Activated gamma-delta T cell treated with Interleukin-2 at 50 U/mL for 16 hours (primary cell): ENCODE results near the gene CD151.

Source experiments
- DNase-seq: peaks from one replicate; pipeline ENCODE4 v3.0.0-alpha.2; 2020

The CD151 gene

DNA sequence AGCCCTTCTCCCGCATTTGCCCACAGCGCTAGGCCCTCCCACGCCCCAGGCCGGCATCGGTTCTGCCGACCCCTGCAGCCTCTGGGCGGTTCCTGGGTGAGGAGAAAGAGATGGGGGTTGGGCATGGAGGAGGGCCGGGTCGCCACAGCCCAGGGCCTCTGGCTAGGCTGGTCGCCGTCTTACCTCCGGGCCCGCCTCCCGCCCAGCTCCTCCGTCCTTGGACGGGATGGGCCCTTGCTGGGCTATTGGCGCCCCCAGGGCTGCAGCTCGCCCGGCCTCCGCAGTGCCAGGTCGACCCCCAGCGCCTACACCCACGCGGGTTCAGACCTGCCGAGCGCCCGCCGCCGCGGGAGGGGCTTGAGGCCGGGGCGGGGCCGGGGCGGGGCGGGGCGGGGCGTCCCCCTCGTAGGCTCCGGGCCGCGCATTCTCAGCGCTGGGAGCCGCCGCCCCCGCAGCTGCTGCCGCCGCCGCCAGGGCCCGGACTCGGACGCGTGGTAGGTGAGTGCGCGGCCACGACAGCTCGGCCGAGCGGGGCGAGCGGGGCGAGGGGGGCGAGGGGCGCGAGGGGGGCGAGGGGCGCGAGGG is at the start of gene CD151:
Gene CD151 (plus strand): TSS at position 424 of the 585 bp plus-strand sequence. CDS start 3,118 bp downstream, outside the sequence.
- peak; percentile 29 for DNase-seq

DNA sequence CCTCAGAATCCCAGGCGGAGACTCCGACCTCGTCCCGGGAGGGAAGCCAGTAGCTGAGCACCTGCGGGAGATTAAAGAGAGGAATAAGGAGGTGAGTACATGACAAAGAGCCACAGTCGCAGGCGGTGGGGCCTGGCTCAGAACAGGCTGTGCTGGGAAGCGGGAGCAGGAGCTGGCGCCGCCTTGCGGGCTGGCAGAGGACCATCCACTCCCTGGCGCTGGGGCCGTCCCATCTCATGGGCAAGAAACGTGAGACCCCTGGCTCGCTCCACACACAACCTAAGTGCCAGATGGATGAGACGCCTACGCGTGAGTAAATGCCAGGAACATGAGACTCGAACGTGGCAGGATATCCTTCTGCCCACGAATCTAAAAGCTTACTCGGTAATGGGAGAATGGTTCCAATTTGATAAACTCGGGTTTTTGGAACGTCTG is 49.2 kb upstream of the CD151 start:
- no peak for DNase-seq

DNA sequence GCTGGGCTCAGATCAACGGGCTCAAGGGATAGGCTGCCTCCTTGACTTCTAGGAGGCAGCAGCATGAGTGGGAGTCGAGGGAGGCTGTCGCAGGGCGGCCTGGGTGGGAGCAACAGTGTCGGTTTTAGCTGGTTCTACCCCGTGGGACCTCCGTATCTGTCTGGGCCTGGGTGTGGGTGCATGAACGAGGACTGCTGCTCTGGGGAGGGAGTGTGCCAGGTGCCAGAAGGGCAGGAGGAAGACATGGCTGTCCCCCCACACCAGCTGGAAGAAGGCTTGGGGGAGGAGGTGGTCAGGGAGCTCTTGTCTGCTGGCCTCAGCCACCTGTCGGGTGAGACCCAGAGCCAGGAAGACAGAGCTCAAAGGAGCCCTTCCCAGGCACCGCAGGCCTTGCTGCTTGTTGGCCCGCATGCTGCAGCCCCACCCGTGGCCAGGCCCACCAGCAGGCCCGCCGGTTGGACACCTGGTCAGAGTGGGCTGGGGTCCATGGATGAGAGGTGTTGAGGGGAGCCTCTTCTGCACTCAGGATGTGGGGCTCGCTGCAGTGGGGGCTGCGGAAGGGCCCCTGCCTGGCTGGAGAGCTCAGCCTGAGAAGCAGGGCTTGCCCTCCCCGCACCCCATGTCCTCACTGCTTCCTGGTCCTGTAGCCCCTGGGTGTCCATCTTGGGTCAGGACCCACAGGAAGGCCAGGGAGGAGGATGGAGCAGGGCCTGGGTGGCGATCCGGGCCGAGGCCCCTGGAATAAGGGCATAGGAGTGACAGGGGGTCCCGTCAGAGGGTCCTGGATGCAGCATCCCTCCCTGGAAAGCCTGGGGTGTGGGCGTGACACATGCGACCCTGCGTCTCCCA is 46.3 kb upstream of the CD151 start:
- no peak for DNase-seq

DNA sequence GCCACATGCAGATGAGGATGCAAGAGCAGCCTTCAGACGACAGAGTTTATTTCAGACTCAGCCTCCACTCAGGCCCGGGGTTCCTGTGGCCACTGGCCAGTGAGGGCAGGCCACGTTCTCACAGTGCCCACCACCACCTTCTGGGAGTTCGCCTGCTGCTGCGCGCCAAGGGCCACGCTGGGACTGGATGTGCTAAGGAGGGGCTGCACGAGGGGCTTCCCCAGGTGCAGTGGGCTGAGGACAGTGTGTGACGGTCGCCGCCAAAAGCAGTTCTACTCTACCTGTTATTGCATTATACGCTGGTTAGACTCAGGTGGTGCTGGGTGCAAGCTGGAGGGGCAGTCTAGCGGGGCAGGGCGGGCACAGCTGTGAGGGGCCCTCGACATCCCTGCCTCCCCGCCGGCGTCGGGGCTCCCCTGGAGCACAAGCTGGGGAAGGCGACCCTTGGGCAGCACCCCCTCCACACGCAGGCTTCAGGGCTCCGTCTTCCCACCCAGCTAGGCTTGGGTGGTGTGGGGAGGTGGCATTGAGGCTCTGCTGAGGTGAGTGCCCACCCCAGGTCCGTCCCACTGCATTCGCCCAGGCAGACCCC is 45.6 kb upstream of the CD151 start:
- no peak for DNase-seq

DNA sequence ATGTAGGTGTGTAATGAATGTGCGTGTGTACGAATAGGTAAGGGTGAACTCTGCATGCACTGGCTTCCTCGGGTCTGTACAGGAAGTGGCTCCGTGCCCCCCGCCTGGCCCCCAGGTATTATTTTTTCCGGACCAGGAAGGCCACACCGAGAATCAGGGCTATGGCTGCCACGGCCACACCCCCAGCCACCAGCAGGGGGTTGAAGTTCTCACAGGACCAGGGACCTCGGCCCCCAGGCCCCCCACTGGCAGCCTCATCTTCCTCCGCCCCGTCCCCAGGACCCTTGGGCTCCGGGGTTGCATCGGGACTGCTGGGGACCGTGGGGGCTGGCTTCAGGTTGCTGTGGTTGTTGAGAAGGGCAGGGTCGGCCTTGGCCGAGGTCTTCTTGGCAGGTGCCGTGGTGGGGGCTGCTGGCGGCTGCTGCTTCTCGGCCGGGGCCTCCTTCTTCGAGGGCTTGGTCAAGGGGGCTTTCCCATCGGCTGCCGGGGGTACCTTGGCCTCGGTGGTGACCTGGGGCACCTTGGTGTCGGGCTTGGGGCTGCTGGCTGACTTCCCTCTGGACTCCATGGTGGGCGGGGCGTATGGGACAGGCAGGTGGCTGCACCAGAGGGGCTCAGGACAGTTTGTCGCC is 44.6 kb upstream of the CD151 start:
- DNase-seq: no peak

DNA sequence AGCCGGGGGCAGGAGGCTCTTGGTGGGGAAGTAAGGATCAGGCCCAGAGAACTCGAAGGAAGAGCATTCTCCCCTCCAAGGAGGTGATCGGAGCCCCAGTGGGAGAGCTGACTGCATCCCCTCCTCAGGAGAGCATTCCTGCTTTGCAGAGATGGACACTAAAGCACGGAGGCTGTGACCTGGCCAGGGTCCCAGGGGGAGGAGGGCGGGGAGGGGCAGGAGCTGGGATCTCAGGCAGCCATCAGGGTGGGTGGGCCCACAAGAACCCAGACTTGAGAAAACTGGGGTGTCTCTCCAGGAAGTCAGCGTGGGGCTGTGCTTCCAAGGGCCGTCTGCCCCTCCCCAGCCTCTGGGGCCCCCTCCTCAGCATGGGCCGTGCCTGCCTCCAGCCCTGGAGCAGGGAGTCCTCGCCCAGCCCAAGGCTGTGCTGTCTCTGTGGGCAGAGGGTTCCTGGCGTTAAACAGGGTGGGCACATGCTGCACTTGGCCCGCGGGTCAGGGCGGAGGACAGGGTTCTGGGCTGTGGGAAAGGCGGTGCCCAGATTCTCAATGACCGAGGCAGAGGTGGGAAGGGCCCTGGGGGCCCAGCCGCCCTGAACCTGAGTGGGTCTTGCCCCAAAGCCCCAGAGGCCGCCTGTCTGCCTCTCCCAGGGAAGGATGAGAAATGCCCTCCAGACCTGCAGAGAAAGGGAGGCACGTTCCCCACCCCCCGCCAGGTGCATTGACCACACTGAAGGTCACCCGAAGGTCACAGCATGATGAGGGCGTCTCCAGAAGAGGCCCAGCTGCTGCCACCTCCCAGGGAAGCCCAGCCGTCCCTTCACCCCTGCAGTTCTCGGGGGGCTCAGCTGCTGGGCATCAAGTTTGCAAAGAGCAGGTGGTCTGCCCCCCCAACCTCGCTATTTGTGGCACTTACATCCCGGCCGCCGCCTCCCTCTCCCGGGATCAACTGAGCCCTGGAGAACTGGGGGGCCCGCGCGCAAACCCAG is 43.5 kb upstream of the CD151 start:
- DNase-seq: no peak

DNA sequence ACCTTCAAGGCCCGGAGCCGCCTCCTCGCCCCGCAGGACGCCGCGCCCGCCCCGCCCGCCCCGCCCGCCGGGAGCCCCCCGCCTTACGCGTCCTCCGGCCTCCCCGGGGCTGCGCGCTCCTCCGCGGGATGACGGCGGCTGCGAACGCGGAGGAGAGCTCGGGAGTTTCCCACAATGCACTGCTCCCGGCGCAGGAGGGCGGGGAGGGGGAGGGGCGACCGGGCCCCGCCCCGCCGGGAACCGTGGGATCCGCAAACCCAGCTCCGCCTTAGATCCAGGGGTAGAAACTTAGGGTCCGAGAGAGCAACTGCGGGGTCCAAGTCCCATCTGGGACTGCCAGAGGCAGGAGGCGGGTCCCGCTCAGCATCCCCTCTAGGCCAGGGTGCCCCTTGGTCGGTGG is 42.8 kb upstream of the CD151 start, which contains the start of gene CEND1:
Gene CEND1 (minus strand): TSS at position 148 of the 400 bp plus-strand sequence. CDS start 1,514 bp downstream, outside the sequence.
- DNase-seq: no peak

DNA sequence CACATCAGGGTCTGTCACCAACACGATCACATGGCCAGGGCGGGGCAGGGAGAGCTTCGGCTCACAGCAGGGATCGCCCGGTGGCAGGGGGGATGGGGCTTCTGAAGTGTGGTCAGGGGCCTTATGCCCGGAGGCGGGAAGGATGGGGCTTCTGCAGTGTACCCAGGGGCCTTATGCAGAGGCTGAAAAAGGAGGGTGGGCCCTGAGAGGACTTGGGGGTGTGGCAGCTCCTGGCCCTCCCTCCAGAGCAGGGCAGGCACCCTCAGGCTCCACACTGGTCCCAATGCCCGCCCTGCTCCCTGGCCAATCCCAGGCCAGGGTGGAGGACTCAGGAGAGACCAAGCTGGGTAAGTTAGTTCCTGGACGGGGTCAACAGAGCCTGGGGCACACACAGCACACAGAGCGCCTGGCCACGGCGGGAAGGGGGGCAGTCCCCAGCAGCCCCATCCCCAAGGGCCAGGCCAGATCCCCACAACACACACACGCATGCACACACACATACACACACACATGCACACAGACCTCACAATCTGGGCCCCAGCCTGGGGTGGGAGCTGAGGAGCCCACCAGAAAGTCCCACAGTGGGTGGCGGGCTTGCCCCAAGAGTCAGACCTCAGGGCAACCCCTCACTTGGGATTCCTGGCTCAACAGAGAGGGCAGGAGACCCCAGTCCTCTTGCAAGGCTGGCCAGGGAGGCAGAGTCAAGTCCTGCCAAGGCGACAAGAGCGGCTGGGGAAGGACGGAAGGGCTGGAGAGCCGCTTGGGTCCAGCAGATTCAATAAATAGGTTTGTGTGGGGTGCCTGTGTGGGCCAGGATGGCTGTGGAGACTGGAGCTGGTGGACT is 41.8 kb upstream of the CD151 start:
- DNase-seq: no peak

DNA sequence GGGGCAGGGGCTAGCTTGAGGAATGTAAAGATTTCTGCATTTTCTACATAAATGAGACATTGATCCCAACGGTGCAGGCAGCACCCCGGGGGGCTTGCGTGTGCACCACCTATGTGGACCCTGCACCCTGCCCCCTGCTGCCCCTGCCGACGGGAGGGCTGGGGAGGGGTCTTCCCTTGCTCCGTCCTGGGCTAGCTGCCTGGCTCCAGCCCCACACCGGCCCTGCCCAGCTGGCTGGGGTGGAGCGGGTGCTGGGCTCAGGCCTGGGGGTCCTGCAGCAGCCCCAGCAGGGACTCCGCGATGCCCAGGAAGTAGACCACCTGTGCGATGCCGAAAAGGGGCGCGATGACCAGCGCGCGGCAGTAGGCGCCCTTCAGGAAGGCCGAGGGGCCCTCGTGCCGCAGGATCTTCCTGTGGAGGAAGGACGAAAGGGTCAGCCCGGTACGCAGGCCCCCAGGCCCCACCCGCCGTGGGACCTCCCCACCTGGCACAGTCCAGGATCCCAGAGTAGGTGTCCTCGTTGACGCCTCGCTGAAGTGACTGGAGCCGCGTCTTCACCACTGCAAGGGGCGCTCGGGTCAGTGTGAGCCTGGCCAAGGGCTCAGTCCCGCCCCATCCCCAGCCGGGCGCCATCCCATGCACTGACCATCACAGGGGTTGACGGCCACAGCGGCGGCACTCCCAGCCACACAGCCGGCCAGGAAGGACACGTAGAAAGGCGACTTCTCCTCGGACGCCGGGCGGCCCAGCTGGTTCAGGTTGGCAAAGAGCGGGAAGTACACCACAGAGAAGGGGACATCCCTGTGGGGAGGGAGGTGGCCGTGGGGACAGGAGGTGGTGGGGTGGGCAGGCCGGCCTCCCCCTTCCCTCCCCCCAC is 40.9 kb upstream of the CD151 start:
- no peak for DNase-seq

DNA sequence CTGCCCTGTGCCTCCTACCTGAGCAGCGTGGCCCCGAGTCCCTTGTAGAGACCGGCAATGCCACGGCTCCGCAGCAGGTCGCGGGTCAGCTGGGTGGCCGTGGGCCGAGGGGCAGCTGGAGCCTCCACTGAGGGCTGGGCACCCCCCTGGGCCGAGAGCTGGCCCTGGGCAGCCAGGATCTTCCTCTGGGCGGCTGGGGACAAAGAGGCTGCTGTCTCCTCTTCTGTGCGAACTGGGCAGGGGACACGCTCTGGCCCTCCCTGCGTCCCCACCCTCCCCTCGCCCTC is 40.3 kb upstream of the CD151 start:
- DNase-seq: no peak

DNA sequence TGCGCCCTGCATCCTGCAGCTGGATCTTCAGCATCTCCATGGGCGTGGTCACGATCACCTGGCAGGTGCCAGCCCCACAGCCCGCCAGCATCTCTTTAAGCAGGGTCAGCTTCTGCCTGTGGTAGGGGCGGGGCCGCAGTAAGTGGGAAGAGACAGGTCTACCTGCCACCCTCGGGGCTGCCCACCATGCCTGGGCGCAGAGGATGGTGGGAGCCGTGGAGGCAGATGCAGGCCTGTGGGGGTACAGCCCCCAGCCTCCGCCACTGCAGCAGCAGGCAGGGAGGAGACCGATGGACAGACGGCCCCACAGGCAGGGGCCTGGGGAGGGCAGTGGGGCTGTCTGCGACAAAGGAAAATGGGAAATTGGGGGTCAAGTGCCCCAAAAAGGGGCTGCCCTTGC is 39.9 kb upstream of the CD151 start:
- no peak for DNase-seq

DNA sequence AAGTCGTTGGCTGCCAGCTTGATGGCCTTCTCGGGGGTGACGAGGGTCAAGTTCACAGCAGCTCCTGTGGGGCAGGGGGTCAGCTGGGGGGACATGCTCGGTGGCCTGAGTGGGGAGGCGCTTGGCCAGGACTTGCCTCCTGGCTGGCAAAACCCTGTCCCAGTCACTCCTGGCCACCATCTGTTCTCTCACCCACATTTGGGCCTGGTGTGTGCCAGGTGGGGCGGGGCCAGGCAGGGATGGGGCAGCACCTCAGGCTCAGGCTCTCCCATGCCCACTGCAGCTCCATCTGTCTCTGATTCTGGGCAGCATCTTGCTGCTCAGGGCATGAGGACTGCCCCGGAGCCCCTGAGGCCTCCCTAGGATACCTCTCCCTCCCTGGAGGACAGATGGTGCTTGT is 39.2 kb upstream of the CD151 start:
- DNase-seq: no peak

DNA sequence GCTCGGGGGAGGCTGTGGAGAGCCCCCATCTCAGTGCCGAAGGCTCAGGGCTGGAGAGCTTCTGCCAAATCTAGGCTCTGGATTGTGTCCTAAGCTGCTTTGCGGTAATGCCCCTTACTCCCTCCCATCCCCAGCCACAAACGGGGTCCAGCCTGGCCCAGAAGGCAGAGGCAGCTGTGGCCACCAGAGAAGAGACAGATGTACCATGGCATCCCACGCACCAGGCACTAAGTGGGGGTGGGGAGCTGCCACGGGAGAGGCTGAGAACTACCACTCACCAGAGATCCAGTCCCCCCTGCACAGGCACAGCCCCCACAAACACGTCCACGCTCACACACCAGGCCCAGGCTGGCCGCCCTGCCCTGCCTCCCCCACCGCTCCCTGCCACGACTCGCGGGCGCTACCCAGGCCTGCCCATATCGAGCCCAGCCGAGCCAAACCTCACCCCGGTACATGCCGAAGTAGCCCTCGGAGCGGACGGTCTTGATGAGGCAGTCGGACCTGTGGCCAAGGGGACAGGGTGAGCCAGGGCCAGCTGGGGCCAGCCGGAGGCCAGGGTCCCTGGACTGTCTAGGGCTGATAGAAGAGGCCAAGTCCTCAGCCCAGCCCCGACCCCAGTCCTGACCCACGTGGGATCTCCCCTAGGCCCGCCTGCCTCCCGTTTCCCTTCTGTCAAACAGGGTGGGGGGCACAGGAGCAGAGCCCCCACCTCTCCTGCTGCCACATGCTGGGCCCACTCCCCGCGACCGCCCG is 38.6 kb upstream of the CD151 start:
- no peak for DNase-seq

DNA sequence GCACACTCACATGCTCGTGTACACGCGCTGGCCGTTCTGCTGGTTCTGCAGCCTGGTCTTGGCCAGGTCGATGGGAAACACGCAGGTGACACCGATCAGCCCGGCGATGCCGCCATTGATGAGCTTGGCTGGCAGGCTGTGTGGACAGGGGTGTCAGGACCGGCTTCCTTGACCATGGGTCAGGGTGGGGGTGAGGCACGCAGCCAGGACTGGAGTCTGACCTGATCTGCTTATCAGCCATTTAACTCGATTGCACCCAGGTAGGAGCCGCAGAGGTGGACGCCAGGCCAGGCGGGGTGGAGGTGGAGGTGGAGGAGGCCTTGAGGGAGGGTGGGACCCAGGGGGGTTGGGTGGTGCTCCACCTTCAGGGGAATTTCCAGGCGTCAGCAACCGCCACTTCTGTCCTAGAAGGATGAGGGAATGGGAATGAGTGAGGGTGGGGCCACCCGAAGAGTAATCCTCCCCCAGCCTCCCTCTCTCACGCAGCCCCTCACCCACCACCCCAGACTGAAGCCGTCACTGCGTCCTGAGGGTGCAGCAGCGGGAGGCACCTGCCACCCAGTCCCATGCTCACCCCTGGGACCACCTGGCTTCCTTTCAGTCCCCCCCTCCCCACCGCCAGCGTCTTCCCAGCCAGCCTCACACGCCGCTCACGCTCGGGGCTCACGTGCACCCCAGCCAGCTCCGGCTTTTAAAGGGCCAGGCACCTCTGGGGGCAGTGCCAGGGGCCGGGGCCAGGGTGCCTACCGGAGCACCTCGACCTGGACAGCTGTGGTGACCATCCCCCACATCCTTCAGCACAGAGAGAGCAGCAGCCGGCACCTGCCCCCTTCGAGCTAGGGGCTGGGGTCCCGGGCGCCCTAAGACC is 37.8 kb upstream of the CD151 start:
- no peak for DNase-seq

DNA sequence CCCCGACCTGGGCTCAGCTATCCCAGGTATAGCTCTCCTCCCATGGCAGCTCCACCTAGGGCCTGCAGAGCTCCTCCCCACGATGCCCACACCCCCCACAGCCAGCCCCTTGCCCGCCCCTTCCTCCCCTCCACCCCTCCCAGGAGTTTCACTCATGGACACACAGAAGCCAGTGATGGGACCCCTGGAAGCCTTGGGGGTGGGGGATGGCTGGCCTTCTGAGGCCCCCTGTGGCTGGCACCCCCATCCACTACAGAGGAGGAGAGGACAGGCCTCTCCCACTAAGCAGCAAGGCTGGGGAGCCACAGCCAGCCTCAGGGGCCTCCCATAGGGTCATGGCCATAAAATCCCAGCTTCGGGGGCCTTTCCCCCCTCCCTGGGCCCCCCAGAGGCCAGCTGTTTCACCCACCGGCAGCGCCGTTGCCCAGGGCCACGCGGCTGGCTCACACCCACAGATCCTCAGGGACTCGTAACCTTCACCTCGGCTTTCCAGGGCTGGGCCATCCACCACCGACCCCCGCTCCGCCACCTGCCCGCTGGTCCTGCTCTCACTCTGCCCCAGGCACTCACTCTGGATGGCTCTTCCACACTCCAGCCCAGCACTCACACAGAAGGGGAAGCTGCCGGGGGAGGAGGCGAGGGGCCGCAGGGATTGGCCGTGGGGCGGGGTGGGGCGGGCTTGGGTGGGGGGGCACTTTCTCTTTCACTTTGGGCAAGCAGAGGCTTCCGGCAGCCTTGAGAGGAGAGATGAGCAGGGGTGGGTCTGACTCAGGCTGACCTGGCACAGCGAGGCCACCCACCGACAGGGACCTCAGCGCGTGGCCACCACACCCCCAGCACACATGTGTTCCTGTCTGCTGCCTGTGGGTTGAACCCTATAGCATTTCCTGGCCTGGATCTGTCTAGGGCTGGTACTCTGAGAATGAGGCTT is 36.9 kb upstream of the CD151 start:
- DNase-seq: peak; percentile 72

DNA sequence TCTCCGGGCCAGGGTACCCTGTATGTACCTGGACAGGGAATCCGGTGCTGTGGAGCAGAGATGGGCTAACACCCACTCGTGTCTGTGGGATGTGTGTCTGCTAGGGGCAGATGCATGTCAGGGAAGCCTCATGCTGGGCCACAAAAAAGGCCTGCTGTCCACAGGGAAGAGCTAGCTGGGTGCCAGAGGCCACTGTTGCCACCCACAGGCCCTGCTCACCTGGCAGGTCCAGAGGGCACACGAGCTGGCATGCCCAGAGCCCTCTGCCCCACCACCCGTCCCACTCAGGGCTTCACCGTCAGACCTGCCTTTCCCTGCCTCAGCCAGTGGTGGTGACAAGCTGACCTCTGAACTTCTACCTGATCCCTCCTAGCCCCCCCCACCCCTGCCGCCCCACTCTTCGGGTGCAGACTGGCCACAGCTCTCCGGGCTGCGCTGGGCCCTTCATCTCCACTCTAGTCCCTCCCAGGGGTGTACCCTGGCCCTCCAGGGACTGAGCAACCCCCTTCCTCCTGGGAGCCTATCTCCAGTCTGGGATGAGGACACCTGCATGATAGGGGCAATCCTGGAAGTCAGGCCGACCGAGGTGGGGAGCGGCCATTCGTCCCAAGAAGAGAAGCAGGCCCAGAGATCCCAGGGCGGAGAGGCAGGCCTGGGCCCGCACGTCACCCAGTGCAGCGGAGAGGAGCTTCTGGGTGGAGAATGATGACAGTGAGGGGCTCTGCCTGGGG is 36.0 kb upstream of the CD151 start:
- DNase-seq: no peak
